B cell (primary cell): ENCODE data around the gene WDFY2. TPM values are rescaled to one million over a fixed set of nuclear protein-coding genes. Genes with fewer than 3 reads are reported as not detected.
"Not testable (repeated sequence)": the region's sequence is repeated elsewhere in the genome, so short reads cannot be mapped to it uniquely, and the experiment has no call there.

ENCODE experiments used
- ATAC-seq: fragments of 200-7000 bp; cut with Tn5 transposase; one replicate; pipeline ENCODE4 v1.10.0; 2021; ENCODE audit warnings: low read depth, mild to moderate bottlenecking, moderate number of reproducible peaks, moderate library complexity
- CTCF ChIA-PET: fragments of 350-600 bp; sonication (Branson Sonifier 250); formaldehyde crosslinking; loops from one replicate; lab custom pipeline; 2021; ENCODE audit warnings: antibody characterized with exemption, inconsistent platforms; lab: Charles Lee
- POLR2A ChIA-PET: fragments of 350-600 bp; sonication (Branson Sonifier 250); formaldehyde crosslinking; loops from one replicate; lab custom pipeline; 2021; ENCODE audit warnings: antibody characterized with exemption; lab: Charles Lee
- DNase-seq: peaks from one replicate; pipeline ENCODE4 v3.0.0; 2013
- H2AFZ ChIP-seq: 2 replicates; pipeline ENCODE4 v1.6.1; 2012; ENCODE audit warnings: mild to moderate bottlenecking, low read depth, low read length; ENCODE audit not compliant: insufficient read depth, poor library complexity, severe bottlenecking
- H3K27ac ChIP-seq, 2 donors: 1 replicate in 1 of 2; 2 replicates in 1 of 2; pipeline ENCODE4 v1.5.1; 2012 to 2013; ENCODE audit warnings: low read length in 2 of 2, mild to moderate bottlenecking in 2 of 2, moderate library complexity in 1 of 2
- H3K27me3 ChIP-seq, 4 experiments: fragments of 200-600 bp in 1 of 4; sonication (generic) in 1 of 4; replicated peaks in 1 of 4; 1 replicate in 2 of 4; 2 replicates in 2 of 4; pipeline versions ENCODE4 v1.6.1 to v1.7.0; 2013 to 2016; ENCODE audit warnings: low read length in 3 of 4, mild to moderate bottlenecking in 2 of 4, mixed read lengths in 1 of 4, moderate library complexity in 1 of 4; ENCODE audit not compliant: insufficient read depth in 4 of 4, control insufficient read depth in 3 of 4; ENCODE audit errors: control extremely low read depth in 1 of 4
- H3K36me3 ChIP-seq, 2 experiments: replicated peaks in 1 of 2; 1 replicate in 1 of 2; 2 replicates in 1 of 2; pipeline versions ENCODE4 v1.6.1 to v1.7.1; 2013; ENCODE audit warnings: low read length in 1 of 2; ENCODE audit not compliant: insufficient read depth in 2 of 2, control insufficient read depth in 1 of 2; ENCODE audit errors: control extremely low read depth in 1 of 2, extremely low read depth in 1 of 2
- H3K4me1 ChIP-seq, 2 donors: fragments of 200-600 bp in 1 of 2; sonication (generic) in 1 of 2; 1 replicate in 1 of 2; 2 replicates in 1 of 2; pipeline versions ENCODE4 v1.5.1 to v1.6.1; 2013 to 2017; ENCODE audit warnings: low read length in 2 of 2; ENCODE audit not compliant: control insufficient read depth in 2 of 2, insufficient read depth in 2 of 2
- H3K4me2 ChIP-seq: replicated peaks from 2 replicates; pipeline ENCODE3; 2012; ENCODE audit warnings: mild to moderate bottlenecking, low read depth, low read length; ENCODE audit not compliant: poor library complexity, severe bottlenecking
- H3K4me3 ChIP-seq, 5 experiments: fragments of 200-600 bp in 1 of 5; sonication (generic) in 1 of 5; 1 replicate in 3 of 5; 2 replicates in 2 of 5; pipeline versions ENCODE4 v1.5.1 to v1.7.0; 2011 to 2016; ENCODE audit warnings: low read length in 4 of 5, mild to moderate bottlenecking in 4 of 5, low read depth in 2 of 5, control low read depth in 1 of 5, moderate library complexity in 1 of 5; ENCODE audit not compliant: insufficient read depth in 1 of 5; ENCODE audit errors: control extremely low read depth in 1 of 5, extremely low read depth in 1 of 5
- H3K79me2 ChIP-seq: fragments of 200-600 bp; sonication (generic); one replicate; pipeline ENCODE4 v1.6.0; 2016; ENCODE audit warnings: low read length; ENCODE audit not compliant: control insufficient read depth, insufficient read depth
- H3K9ac ChIP-seq: fragments of 200-600 bp; sonication (generic); 2 replicates; pipeline ENCODE4 v1.6.1; 2017; ENCODE audit warnings: mild to moderate bottlenecking, low read length, moderate library complexity
- H3K9me3 ChIP-seq, 3 donors: one replicate each; pipeline versions ENCODE4 v1.6.1 to v1.7.1; 2013; ENCODE audit warnings: low read length in 2 of 3; ENCODE audit not compliant: control insufficient read depth in 2 of 3, insufficient read depth in 1 of 3; ENCODE audit errors: control extremely low read depth in 1 of 3
- H4K20me1 ChIP-seq: 2 replicates; pipeline ENCODE4 v1.6.0; 2012; ENCODE audit warnings: mild to moderate bottlenecking, low read length; ENCODE audit not compliant: insufficient read depth, control insufficient read depth, poor library complexity, severe bottlenecking
- H3K27ac Mint-ChIP-seq: one replicate; pipeline ENCODE4 v1.8.0; 2021; ENCODE audit warnings: mixed read lengths
- H3K27me3 Mint-ChIP-seq: one replicate; pipeline ENCODE4 v1.8.0; 2021; ENCODE audit warnings: mixed read lengths
- H3K4me1 Mint-ChIP-seq: one replicate; pipeline ENCODE4 v1.8.0; 2021; ENCODE audit warnings: mixed read lengths
- H3K4me3 Mint-ChIP-seq: one replicate; pipeline ENCODE4 v1.8.0; 2021; ENCODE audit warnings: mixed read lengths
- H3K9me3 Mint-ChIP-seq: one replicate; pipeline ENCODE4 v1.8.0; 2022; ENCODE audit warnings: mixed read lengths; ENCODE audit not compliant: insufficient read depth
- CTCF ChIP-seq: fragments of 200-600 bp; IDR thresholded peaks from one replicate; pipeline ENCODE4 v1.8.0; 2022; ENCODE audit warnings: antibody characterized with exemption, mild to moderate bottlenecking
- EZH2 ChIP-seq: IDR thresholded peaks from 2 replicates; pipeline ENCODE4 v1.6.1; 2012; ENCODE audit warnings: borderline replicate concordance, low read depth, mild to moderate bottlenecking, moderate library complexity, low read length; ENCODE audit not compliant: insufficient read depth, poor library complexity, severe bottlenecking
- WGBS: methylation state at CpG from one replicate; pipeline ENCODE4 v1.1.5; 2013; ENCODE audit warnings: missing lambda C conversion rate; ENCODE audit not compliant: insufficient coverage; 5-methylcytosine and 5-hydroxymethylcytosine counted together
- intact Hi-C: fragments of 100-400 bp; cut with micrococcal nuclease; formaldehyde crosslinking; loops from one replicate; pipeline ENCODE4 v1.10.0; 2022
- polyA plus RNA-seq: library from polyadenylated mRNA; depleted of rRNA; stranded (reverse); fragments of >200 nt; gene quantifications from 2 replicates; pipeline ENCODE4 v1.2.3, GENCODE V29; 2012
- total RNA-seq, 2 donors: library from RNA; stranded (reverse); fragments of 120-200 nt in 1 of 2; gene quantifications; 1 replicate in 1 of 2; 2 replicates in 1 of 2; pipeline versions ENCODE4 v1.2.3 to v1.2.4, GENCODE V29; 2013 to 2022

The WDFY2 gene
- total and polyA plus RNA-seq, 2 donors (not counting 1 experiment from before 2014, with no cell fraction given), result 12.4 to 47.7 TPM

- Histone ChIP-seq H3K9me3 (no peaks in the 10 kb centered on the region), H3K4me3 (no peak overlapping the region), H3K27me3 (no peaks in the 10 kb centered on the region), H3K9ac (no peak overlapping the region), H2AFZ (no peak overlapping the region), H3K27ac (no peak overlapping the region), H4K20me1 (peaks cover 18% of the 10 kb centered on the region), H3K4me2 (no peak overlapping the region), H3K79me2 (peaks cover 64% of the 10 kb centered on the region), H3K4me1 (peaks cover 23 to 28% of the 10 kb centered on the region in 2 donors), H3K36me3 (no peaks in the 10 kb centered on the region)
- POLR2A ChIA-PET, result no interaction called here
- CTCF ChIA-PET, result no interaction called here
- no peak overlapping the region for H3K27ac Mint-ChIP-seq
- WGBS, result no CpG with 5 or more reads among the region's 1 CpG
- no peak overlapping the region for H3K4me3 Mint-ChIP-seq
- TF ChIP-seq CTCF (no peak), EZH2 (no peak)
- DNase-seq (no peak), ATAC-seq (no peak)
- peaks cover 46% of the 10 kb centered on the region for H3K4me1 Mint-ChIP-seq
- intact Hi-C loops, result no loop called here
- H3K9me3 Mint-ChIP-seq, result no peaks in the 10 kb centered on the region
- no peaks in the 10 kb centered on the region for H3K27me3 Mint-ChIP-seq
Observed at GRCh38 chr13:51639171-51639570, 54.9 kb downstream of the WDFY2 start.

DNA sequence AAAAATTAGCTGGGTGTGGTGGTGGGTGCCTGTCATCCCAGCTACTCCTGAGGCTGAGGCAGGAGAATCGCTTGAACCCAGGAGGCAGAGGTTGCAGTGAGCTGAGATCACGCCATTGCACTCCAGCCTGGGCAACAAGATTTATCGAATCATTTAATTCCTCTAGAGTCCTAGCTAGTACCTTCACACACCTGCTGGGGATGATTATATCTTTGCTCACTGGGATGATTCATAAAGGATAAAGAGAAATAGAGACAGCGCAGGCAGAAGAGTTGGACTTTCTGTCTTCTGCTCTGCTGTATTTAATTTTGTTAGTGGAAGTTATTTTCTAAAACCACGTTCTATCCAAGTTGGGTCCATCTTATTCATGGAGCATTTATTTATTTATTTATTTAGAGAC is 56.4 kb downstream of the WDFY2 start:
- H3K27me3 Mint-ChIP-seq, intact Hi-C loops: not testable (repeated sequence)
- H3K4me1 Mint-ChIP-seq, result peaks cover 50% of the 10 kb centered on the region

More for the DNA sequence above, 56.4 kb downstream of the WDFY2 start:
- H3K27ac ChIP-seq, H3K36me3 ChIP-seq, H3K4me3 ChIP-seq, CTCF ChIA-PET, H3K9me3 Mint-ChIP-seq, H3K4me2 ChIP-seq, ATAC-seq, H2AFZ ChIP-seq, H3K9ac ChIP-seq, DNase-seq, H3K9me3 ChIP-seq, H3K4me3 Mint-ChIP-seq, H3K27ac Mint-ChIP-seq, H3K27me3 ChIP-seq, POLR2A ChIA-PET: not testable (repeated sequence)
- peaks cover 20% of the 10 kb centered on the region for H4K20me1 ChIP-seq
- peaks cover 31 to 33% of the 10 kb centered on the region in 2 donors for H3K4me1 ChIP-seq
- WGBS, result 100% methylated on average over 1 of the region's 5 CpGs
- peaks cover 70% of the 10 kb centered on the region for H3K79me2 ChIP-seq
